ENCODE data around the gene FZR1.

FZR1 gene

DNA sequence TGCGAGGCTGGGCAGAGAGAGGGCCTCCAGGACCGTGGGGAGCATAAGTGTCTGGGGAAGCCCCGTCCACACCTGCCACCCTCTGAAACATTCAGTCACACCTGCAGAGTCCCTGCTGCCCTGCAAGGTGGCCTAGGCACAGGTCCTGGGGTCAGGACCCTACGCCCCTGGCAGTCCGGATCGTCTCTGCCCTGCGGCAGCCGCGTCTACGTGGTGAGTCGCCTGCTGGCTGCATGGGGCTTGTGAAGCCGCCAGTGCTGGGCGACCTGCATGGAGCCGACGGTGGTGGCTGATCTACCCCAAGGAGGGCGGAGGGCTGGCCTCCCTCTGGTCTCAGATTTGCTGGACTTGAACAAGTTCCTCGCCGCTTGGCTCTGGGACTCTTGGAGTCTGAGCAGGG is 13.0 kb downstream of the FZR1 start:
- H3K27ac ChIP-seq: no peak overlapping the region
- no peak for TF ChIP-seq ZFX (IDR thresholded peaks at IDR 0.05; ENCODE audit: borderline replicate concordance)
- TF ChIP-seq, protein P1, sequence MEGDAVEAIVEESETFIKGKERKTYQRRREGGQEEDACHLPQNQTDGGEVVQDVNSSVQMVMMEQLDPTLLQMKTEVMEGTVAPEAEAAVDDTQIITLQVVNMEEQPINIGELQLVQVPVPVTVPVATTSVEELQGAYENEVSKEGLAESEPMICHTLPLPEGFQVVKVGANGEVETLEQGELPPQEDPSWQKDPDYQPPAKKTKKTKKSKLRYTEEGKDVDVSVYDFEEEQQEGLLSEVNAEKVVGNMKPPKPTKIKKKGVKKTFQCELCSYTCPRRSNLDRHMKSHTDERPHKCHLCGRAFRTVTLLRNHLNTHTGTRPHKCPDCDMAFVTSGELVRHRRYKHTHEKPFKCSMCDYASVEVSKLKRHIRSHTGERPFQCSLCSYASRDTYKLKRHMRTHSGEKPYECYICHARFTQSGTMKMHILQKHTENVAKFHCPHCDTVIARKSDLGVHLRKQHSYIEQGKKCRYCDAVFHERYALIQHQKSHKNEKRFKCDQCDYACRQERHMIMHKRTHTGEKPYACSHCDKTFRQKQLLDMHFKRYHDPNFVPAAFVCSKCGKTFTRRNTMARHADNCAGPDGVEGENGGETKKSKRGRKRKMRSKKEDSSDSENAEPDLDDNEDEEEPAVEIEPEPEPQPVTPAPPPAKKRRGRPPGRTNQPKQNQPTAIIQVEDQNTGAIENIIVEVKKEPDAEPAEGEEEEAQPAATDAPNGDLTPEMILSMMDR (IDR thresholded peaks at IDR 0.05): no peak

DNA sequence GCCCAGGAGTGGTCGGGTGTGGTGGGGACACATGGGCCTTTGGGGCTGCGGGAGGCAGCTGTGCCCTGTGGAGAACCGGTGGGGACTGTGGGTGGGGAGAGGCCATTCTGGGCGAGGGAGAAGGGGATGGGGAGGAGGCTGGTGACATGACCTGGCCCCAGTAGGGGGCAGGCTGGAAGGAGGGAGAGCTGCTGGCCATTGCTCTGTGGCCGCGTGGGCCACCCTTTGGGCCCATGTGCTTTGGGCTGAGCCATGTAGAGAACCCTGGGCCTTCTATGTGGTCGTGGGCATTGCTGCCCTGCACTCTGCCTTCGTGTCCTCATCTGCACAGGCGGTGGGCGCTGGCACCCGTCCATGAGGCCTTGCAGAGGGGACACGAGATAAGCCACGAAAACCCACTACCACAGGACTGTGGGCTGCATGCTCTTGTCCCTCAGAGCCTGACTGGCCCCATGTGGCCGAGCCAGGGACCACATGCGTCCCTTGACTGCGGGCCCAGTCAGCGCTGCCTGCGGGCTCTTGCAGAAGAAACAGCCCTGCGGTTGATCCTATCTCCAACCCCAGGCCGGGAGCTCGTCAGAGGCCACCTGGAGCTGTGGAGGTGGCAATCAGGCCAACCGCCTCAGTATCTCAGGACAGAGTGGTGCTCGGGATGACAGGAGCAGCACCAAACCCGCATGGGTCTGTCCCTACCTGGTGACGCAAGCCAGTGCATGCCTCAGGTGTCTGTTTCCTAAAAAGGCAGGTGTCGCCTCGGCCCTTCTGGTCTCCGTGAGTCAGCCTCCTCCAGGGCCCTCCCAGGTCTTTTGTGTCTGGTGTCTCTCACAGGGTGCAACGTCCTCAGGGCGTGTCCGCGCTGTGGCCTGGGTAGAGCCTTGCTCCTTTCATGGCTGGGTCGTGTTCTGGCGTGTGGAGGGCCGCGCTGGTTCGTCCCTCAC is 14.3 kb downstream of the FZR1 start:
- no peak for TF ChIP-seq ZFX (IDR thresholded peaks at IDR 0.05; ENCODE audit: borderline replicate concordance)
- TF ChIP-seq, protein P1 (IDR thresholded peaks at IDR 0.05): no peak
- H3K27ac ChIP-seq: no peak overlapping the region

- TF ChIP-seq, protein P1 (IDR thresholded peaks at IDR 0.05): no peak
- no peak for TF ChIP-seq ZFX (IDR thresholded peaks at IDR 0.05; ENCODE audit: borderline replicate concordance)
- no peak overlapping the region for H3K27ac ChIP-seq
Observed at GRCh38 chr19:3521104-3521445, 15.0 kb downstream of the FZR1 start.

DNA sequence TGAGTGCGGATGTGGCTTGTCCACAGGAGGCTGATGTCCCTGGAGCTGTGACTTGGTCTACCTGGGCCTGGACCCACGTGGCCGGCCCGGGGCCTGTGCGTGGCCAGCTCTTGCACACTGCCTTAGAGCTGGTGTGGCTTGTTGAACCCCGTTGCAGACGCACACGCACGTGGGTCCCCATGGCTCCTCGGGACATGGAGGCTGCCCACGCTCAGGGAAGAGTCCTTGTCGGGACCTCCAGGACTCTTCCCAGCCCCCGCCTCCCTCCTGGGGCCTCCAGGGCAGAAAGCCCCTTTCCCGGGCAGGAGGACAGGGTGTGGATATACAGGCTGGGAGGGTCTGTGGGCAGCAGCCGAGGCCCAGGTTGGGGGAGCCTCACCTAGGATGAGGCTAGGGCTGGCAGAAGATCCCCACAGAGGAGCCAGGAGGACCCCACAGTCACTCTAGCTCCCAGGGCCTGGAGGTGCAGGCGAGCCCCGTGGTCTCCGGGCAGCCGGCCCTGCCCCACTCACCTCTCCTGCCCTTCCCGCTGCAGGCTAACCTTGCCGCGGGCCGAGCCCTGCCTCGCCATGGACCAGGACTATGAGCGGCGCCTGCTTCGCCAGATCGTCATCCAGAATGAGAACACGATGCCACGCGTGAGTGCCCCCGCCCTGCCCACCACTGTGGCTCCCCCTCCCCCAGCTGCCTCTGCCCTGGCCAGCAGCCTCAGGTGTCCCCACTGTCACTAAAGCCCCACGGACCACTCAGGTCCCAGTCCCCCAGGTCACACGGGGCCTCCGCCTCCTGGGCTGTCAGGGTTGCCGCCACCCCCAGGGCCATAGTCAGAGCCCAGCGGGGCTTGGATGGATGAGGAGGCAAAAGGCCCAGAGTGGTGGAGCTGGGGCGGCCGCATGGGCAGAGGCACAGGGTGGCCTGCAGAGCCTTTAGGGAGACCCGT is 16.6 kb downstream of the FZR1 start:
- no peak overlapping the region for H3K27ac ChIP-seq
- TF ChIP-seq, protein P1 (IDR thresholded peaks at IDR 0.05): no peak
- no peak for TF ChIP-seq ZFX (IDR thresholded peaks at IDR 0.05; ENCODE audit: borderline replicate concordance)

GRCh38 chr19:3523361-3524077 is 17.4 kb downstream of the FZR1 start:
- TF ChIP-seq, protein P1 (IDR thresholded peaks at IDR 0.05): no peak
- no peak for TF ChIP-seq ZFX (IDR thresholded peaks at IDR 0.05; ENCODE audit: borderline replicate concordance)

GRCh38 chr19:3524078-3524842 is 18.1 kb downstream of the FZR1 start:
- H3K27ac ChIP-seq: no peak overlapping the region
- TF ChIP-seq, protein P1 (IDR thresholded peaks at IDR 0.05): no peak
- no peak for TF ChIP-seq ZFX (IDR thresholded peaks at IDR 0.05; ENCODE audit: borderline replicate concordance)

More at GRCh38 chr19:3523361-3524077, 17.4 kb downstream of the FZR1 start:
- no peak overlapping the region for H3K27ac ChIP-seq
